Fibroblast of mammary gland (primary cell): ENCODE measurements around the gene ATXN1L.
"Not testable (repeated sequence)": the region's sequence is repeated elsewhere in the genome, so short reads cannot be mapped to it uniquely, and the experiment has no call there.

Source experiments
- DNase-seq: peaks from one replicate; pipeline ENCODE4 v3.0.0-alpha.2; 2010; ENCODE audit warnings: low read depth
- H3K4me3 ChIP-seq: 2 replicates; pipeline ENCODE4 v1.5.1; 2011; ENCODE audit warnings: low read depth, mild to moderate bottlenecking, low read length, moderate library complexity; ENCODE audit not compliant: control insufficient read depth
- TF ChIP-seq, protein P1 (sequence below): conservative IDR thresholded peaks from 2 replicates; pipeline ENCODE4 v1.5.1; 2011; ENCODE audit warnings: low read depth, low read length, inconsistent platforms; ENCODE audit not compliant: control insufficient read depth, insufficient read depth

The ATXN1L gene, protein sequence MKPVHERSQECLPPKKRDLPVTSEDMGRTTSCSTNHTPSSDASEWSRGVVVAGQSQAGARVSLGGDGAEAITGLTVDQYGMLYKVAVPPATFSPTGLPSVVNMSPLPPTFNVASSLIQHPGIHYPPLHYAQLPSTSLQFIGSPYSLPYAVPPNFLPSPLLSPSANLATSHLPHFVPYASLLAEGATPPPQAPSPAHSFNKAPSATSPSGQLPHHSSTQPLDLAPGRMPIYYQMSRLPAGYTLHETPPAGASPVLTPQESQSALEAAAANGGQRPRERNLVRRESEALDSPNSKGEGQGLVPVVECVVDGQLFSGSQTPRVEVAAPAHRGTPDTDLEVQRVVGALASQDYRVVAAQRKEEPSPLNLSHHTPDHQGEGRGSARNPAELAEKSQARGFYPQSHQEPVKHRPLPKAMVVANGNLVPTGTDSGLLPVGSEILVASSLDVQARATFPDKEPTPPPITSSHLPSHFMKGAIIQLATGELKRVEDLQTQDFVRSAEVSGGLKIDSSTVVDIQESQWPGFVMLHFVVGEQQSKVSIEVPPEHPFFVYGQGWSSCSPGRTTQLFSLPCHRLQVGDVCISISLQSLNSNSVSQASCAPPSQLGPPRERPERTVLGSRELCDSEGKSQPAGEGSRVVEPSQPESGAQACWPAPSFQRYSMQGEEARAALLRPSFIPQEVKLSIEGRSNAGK

DNA sequence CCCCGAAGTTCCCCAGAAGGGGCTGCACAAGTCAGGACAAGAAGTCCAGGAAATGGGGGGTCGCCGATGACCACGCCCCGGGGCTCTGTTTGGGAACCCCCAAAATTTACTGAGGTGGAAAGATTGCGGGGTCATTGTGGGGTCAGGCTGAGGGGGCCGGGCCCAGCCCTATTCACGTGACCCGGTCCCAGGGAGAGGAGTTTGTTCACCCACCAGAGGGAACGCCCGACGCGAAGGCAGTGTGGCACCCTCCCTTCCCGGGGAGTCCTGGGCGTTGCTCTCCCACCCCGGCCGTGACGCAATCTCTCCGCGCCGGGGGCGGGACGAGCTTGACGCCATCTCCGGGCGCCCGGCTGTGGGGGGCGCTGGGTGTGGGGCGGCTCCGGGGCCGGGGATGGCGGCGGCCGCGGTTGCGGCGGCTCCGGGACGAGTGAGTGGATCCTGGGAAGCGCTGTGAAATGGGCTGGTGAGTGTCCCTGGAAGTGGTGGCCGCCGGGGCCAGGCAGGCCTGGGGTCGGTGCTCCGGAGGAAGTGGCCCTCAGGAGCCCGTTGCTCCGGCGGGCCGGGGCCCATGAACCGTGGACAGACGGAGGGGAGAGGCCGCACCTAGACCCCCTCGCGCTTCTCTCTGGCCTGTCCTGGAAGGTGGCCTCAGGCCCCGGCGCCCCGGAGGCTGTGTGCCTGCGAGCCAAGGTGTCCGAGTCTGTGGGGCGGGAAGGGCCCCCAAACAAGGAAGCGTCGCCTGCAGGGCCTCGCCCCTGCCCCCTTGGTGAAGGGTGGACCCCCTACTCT, at the start of gene ATXN1L:
TSS of gene ATXN1L (plus strand) at position 338 of the 792 bp plus-strand sequence. CDS start 3,765 bp downstream, outside the sequence.
- peak within 1 kb of the TSS; percentile 97 for H3K4me3 ChIP-seq
- TF ChIP-seq, protein P1, sequence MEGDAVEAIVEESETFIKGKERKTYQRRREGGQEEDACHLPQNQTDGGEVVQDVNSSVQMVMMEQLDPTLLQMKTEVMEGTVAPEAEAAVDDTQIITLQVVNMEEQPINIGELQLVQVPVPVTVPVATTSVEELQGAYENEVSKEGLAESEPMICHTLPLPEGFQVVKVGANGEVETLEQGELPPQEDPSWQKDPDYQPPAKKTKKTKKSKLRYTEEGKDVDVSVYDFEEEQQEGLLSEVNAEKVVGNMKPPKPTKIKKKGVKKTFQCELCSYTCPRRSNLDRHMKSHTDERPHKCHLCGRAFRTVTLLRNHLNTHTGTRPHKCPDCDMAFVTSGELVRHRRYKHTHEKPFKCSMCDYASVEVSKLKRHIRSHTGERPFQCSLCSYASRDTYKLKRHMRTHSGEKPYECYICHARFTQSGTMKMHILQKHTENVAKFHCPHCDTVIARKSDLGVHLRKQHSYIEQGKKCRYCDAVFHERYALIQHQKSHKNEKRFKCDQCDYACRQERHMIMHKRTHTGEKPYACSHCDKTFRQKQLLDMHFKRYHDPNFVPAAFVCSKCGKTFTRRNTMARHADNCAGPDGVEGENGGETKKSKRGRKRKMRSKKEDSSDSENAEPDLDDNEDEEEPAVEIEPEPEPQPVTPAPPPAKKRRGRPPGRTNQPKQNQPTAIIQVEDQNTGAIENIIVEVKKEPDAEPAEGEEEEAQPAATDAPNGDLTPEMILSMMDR = no peak
- peak; percentile 91 for DNase-seq

DNA sequence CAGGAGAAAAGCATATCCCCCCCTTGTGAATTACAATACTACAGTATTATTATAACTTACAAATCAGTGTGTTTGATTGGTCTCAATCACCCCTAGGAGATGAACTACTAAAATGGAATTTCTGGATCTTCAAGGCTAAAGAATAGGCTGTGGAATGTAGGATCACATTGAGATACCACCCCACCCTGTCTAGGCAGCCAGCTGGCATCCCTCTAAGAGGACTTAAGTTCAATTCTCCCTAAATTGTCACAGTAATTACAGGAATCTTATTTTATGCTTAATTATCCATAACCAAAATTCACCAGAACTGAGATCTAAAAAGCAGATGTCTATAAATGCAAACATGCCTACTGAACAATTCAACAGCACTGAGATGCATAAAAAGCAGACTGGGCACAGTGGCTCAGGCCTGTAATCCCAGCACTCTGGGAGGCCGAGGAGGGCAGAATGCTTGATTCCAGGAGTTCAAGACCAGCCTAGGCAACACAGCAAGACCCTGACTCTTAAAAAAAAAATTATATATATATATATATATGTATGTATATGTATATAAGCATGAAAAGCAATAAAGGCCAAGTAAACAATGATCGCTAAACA, 49.2 kb upstream of the ATXN1L start:
- TF ChIP-seq, protein P1 = no peak
- DNase-seq = no peak
- no peak overlapping the region for H3K4me3 ChIP-seq

DNA sequence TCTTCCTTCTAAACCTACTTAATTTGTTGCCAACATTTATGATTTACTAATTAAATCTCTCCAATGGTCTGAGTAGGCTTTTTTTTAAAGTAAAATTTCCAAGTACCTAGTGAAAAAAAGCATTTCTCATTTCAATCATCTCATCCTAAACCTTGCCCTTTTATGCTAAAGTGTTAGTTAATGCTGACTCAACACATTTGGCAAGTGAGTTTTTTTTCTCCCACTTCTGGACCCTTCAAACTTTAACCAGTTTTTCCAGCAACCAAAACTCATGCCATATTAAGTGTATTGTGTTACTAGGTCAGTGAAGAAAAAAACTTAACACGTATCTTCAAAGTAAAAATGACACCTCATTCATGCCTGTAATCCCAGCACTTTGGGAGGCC, 42.5 kb upstream of the ATXN1L start:
- H3K4me3 ChIP-seq = no peak overlapping the region
- TF ChIP-seq, protein P1 = no peak
- DNase-seq = no peak

DNA sequence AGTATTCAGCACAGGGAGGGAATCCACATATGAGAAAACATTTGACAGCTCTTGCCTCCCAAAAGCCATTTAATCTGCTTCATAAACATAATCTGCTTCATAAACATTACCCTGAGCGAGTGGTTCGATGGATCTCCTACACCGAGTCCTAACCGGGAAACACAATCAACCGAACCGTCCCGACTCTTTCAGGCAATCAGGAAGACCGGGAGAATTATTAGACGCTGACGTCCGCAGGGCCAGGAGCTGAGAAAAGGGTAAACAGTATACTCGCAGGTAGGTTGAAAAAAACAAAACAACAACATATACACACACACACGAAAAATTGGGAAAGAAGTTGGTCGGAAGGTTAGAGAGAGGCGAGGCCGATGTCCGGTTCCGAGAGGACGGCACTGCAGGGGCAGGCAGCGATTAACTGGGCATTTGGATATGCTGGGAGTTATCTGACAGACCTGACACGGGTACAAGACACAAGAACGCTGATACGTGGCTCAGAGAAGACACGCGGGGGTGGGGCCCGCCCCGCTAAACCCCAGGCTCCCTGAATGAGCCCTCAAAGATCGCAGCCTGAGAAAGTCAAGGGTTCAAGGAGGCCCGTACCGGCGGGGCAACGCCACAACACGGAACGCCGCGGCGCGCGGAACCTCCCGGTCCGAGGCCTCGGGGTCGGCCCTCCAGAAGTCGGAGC, 37.7 kb upstream of the ATXN1L start:
- peak overlapping the region; percentile 95 for H3K4me3 ChIP-seq
- peak; percentile 34 for DNase-seq
- TF ChIP-seq, protein P1 = no peak

DNA sequence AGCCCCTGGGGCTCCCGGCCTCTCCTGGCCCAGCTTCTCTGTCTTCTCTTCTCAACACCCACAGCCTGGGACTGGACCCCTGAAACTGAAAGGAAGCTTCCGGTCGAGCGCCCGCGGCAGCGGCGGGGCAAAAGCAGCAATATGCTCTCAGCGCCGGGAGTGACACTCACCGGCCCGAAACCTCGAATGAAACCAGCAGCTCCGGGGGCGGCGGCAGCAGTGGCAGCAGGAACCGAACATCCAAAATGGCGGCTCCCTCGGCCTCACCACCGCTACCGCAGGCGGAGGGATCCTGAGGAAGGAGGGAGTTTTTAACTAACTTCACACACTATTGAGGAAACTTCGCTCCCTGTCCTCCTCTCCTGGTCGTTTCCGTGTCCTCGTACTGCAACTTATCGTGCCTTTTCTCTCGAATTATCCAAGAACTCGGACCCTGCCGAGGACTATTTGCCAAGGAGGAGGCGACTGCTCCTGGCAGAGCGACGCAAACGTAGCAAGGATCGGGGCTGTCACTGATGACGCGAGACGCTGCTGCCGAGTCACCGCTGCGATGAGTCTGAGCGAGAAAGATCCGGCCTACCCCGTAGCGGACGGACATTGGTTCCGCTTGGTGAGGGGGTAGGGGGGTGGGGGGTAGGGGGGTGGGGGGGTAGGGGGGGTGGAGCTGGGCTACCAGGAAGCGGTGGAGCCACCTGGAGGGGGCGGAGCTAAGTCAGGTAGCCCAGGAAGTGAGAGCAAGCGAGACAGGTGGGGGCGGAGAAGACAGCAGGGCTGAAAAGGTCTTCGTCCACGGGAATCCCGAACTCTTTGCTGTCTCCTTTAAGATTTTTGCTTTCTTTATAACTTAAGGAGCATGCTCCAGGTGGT, 37.0 kb upstream of the ATXN1L start, which contains the start of gene AP1G1:
TSS of gene AP1G1 (minus strand) at position 242 of the 867 bp plus-strand sequence. CDS start 19,355 bp downstream, outside the sequence.
- peak within 1 kb of the TSS; percentile 95 for H3K4me3 ChIP-seq
- TF ChIP-seq, protein P1 = no peak
- DNase-seq = peak; percentile 99

DNA sequence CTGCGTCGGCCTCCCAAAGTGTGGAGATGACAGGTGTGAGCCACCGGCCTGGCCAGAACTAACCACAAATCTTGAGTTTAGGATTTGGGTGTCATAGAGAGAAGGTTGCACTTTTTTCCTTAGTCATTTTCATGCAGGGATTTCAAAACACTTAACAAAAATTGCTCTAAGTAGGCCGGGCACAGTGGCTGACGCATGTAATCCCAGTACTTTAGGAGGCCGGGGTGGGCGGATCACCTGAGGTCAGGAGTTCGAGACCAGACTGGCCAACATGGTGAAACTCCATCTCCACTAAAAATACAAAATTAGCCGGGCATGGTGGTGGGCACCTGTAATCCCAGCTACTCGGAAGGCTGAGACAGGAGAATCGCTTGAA, 35.6 kb upstream of the ATXN1L start:
- DNase-seq, H3K4me3 ChIP-seq: not testable (repeated sequence)
